CD4-positive, CD25-positive, alpha-beta regulatory T cell (primary cell): ENCODE measurements around the gene ISM1. TPM values are rescaled to one million over a fixed set of nuclear protein-coding genes. Genes with fewer than 3 reads are reported as not detected.

ENCODE experiments used
- ATAC-seq, 2 donors: fragments of 150-1000 bp; cut with Tn5 transposase; one replicate each; pipeline ENCODE4 v1.10.0; 2021; ENCODE audit warnings: low read depth in 2 of 2, moderate number of reproducible peaks in 2 of 2, moderate library complexity in 1 of 2
- DNase-seq, 3 donors: peaks; one replicate each; pipeline versions ENCODE4 v3.0.0 to v3.0.0-alpha.2; 2012 to 2022; ENCODE audit warnings: mixed read lengths in 1 of 3
- H3K27ac ChIP-seq: one replicate; pipeline ENCODE4 v1.7.0; 2013; ENCODE audit warnings: mild to moderate bottlenecking, low read length; ENCODE audit not compliant: insufficient read depth, poor library complexity, severe bottlenecking
- H3K27me3 ChIP-seq: one replicate; pipeline ENCODE4 v1.7.0; 2013; ENCODE audit warnings: low read length; ENCODE audit not compliant: control insufficient read depth, insufficient read depth
- H3K36me3 ChIP-seq: one replicate; pipeline ENCODE4 v1.7.0; 2013; ENCODE audit warnings: mild to moderate bottlenecking, low read length, moderate library complexity; ENCODE audit not compliant: control insufficient read depth, insufficient read depth
- H3K4me1 ChIP-seq: 2 replicates; pipeline ENCODE4 v1.7.0; 2013; ENCODE audit warnings: mild to moderate bottlenecking, low read length; ENCODE audit not compliant: insufficient read depth, control insufficient read depth, poor library complexity, severe bottlenecking
- H3K4me3 ChIP-seq: one replicate; pipeline ENCODE4 v1.7.0; 2013; ENCODE audit warnings: low read depth, mild to moderate bottlenecking, low read length, moderate library complexity
- H3K9me3 ChIP-seq, 2 experiments: 1 replicate in 1 of 2; 2 replicates in 1 of 2; pipeline ENCODE4 v1.7.0; 2013; ENCODE audit warnings: low read length in 2 of 2, mild to moderate bottlenecking in 1 of 2, moderate library complexity in 1 of 2; ENCODE audit not compliant: control insufficient read depth in 2 of 2
- H3K27ac Mint-ChIP-seq, 3 donors: one replicate each; pipeline ENCODE4 v1.8.0; 2020 to 2022; ENCODE audit warnings: mild to moderate bottlenecking in 3 of 3, mixed read lengths in 3 of 3, moderate library complexity in 2 of 3
- H3K27me3 Mint-ChIP-seq: one replicate; pipeline ENCODE4 v1.8.0; 2022; ENCODE audit warnings: mild to moderate bottlenecking, mixed read lengths
- H3K36me3 Mint-ChIP-seq: one replicate; pipeline ENCODE4 v1.8.0; 2020; ENCODE audit warnings: mixed read lengths
- H3K4me1 Mint-ChIP-seq, 4 donors: one replicate each; pipeline ENCODE4 v1.8.0; 2020 to 2022; ENCODE audit warnings: mixed read lengths in 4 of 4, mild to moderate bottlenecking in 1 of 4
- H3K4me3 Mint-ChIP-seq, 4 donors: one replicate each; pipeline ENCODE4 v1.8.0; 2020 to 2022; ENCODE audit warnings: mild to moderate bottlenecking in 4 of 4, mixed read lengths in 4 of 4, moderate library complexity in 3 of 4
- H3K9me3 Mint-ChIP-seq, 7 donors: one replicate each; pipeline ENCODE4 v1.8.0; 2020 to 2022; ENCODE audit warnings: mixed read lengths in 7 of 7, mild to moderate bottlenecking in 3 of 7, moderate library complexity in 2 of 7
- polyA plus RNA-seq, 4 donors: library from polyadenylated mRNA; unstranded; fragments of 300-500 nt; fragmentation: Illumina TruSeq; gene quantifications; one replicate each; pipeline ENCODE4 v1.2.3, GENCODE V29; 2021
- total RNA-seq: library from RNA; stranded (reverse); gene quantifications from one replicate; pipeline ENCODE4 v1.2.3, GENCODE V29; 2022

ISM1 gene
- total and polyA plus RNA-seq, 5 donors from 2014 or later = 0.38 to 2.4 (median 0.67) TPM

DNA sequence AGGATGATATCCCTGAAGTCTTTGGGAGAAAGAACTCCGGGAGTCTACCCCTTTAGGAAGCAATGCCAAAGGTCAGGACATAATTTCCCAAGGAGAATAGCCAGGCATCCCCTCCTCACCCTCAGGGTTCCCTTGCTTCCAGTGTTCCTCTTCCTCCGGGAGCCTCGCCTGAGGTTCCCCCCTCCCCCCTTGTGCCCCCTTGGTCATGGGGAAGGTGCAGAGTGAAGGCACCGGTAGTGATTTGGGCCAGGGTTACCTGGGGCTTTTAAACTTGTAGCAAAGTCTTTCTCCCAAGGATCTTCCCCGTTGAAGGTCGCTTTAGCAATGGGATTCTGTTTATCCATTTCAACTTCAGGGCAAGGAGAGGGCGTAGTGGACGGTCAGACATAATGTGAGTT lies 1.2 kb downstream of the ISM1 start:
- peaks cover 63% of the 10 kb centered on the region for H3K27me3 Mint-ChIP-seq
- Histone ChIP-seq H3K4me1 (peaks cover 16% of the 10 kb centered on the region), H3K4me3 (no peak overlapping the region)

DNA sequence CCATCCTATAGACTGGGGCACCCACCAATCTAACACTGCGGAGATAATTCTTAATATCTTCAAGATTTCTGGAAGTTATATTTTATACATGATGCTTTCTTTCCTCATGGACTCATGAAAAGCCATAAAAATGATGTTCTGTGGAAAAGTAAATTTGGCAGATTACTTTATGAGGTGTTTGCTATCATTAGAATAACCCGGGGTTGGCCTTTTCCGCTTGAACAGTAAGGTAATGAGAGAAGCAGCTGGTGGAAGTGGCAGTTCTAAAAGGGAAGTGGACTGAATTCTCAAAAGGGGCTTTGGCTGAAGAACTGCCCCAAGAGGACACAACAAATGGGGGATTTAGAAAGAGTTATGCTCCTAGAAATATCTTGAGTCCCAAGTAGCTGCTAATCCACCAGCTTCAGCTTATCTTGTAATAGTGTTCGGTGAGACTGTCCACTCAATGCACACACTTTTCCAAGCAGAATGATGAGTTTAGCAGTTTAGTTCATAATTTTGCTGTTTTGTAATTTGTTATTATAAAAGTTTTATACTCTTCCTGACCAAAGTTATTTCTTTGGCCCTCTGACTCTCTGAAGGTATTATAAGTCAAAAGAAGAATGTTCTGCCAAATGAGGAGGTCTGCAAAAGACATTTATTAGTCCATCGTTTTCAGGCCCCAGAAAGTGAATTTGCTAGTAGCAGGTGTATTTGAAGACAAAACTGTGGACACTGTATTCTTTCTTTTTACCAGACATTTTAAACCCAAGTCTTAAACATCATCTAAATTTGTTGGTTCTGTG lies 2.9 kb downstream of the ISM1 start:
- H3K9me3 ChIP-seq = no peaks in the 10 kb centered on the region
- Mint-ChIP-seq H3K36me3 (no peaks in the 10 kb centered on the region), H3K4me3 (no peak overlapping the region), H3K4me1 (peaks cover 9 to 22% (median 16%) of the 10 kb centered on the region in 4 donors), H3K9me3 (peaks cover 0 to 3% (median 0%) of the 10 kb centered on the region in 7 donors), H3K27ac (peak overlapping the region in 1 of 3 donors; percentile 85), H3K27me3 (peaks cover 50% of the 10 kb centered on the region)
- peaks cover 8% of the 10 kb centered on the region for H3K27me3 ChIP-seq
- no peaks in the 10 kb centered on the region for H3K36me3 ChIP-seq
- H3K27ac ChIP-seq = no peak overlapping the region
- H3K4me3 ChIP-seq = no peak overlapping the region
- DNase-seq = no peak
- H3K4me1 ChIP-seq = peaks cover 16% of the 10 kb centered on the region
- no peak for ATAC-seq

More for the DNA sequence above, 1.2 kb downstream of the ISM1 start:
- Histone ChIP-seq H3K36me3 (no peaks in the 10 kb centered on the region), H3K27ac (no peak overlapping the region), H3K9me3 (no peaks in the 10 kb centered on the region), H3K27me3 (peaks cover 14% of the 10 kb centered on the region)
- H3K27ac Mint-ChIP-seq = peak overlapping the region in 2 of 3 donors; percentile 77 to 84
- DNase-seq (no peak), ATAC-seq (no peak)
- H3K36me3 Mint-ChIP-seq = no peaks in the 10 kb centered on the region
- H3K9me3 Mint-ChIP-seq = peaks cover 0 to 3% (median 2%) of the 10 kb centered on the region in 7 donors
- H3K4me1 Mint-ChIP-seq = peaks cover 4 to 17% (median 11%) of the 10 kb centered on the region in 4 donors
- peak overlapping the region; percentile 80 to 92 (median 86) for H3K4me3 Mint-ChIP-seq

- no peak overlapping the region for H3K4me3 ChIP-seq
- H3K4me1 ChIP-seq = peaks cover 13% of the 10 kb centered on the region
- no peaks in the 10 kb centered on the region for H3K36me3 ChIP-seq
- Mint-ChIP-seq H3K4me1 (peaks cover 12 to 35% (median 27%) of the 10 kb centered on the region in 4 donors), H3K27ac (peak overlapping the region in 2 of 3 donors; percentile 13 to 71), H3K4me3 (no peak overlapping the region), H3K9me3 (peaks cover 0 to 3% (median 0%) of the 10 kb centered on the region in 7 donors), H3K27me3 (peaks cover 37% of the 10 kb centered on the region), H3K36me3 (no peaks in the 10 kb centered on the region)
- no peaks in the 10 kb centered on the region for H3K9me3 ChIP-seq
- H3K27ac ChIP-seq = no peak overlapping the region
- DNase-seq (no peak), ATAC-seq (no peak)
- no peaks in the 10 kb centered on the region for H3K27me3 ChIP-seq
These were observed 5.3 kb downstream of the ISM1 start for GRCh38 chr20:13226367-13226766.

DNA sequence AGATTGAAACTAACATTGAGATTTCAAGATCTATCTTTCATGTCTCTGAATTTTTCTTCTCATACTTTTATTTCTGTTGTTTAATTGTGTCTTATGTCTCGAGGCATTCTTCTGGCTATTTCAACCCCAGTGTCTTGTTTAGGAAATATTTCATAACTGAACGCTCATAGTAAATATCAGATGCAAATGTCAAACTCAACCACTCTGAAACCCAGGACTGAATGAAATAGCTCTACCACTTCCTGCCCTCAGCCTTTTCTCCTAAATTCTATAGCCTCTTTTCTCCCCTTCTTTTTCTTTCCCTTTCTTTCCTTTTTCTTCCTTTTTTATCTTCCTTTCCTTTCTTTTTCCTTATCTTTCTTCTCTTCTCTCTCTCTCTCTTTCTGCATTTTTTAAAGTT lies 7.7 kb downstream of the ISM1 start:
- H3K27me3 Mint-ChIP-seq = peaks cover 20% of the 10 kb centered on the region
- Histone ChIP-seq H3K27ac (no peak overlapping the region), H3K4me3 (no peak overlapping the region), H3K9me3 (no peaks in the 10 kb centered on the region), H3K36me3 (no peaks in the 10 kb centered on the region), H3K4me1 (peaks cover 8% of the 10 kb centered on the region), H3K27me3 (no peaks in the 10 kb centered on the region)
- no peak for ATAC-seq
- H3K9me3 Mint-ChIP-seq = peaks cover 0 to 3% (median 0%) of the 10 kb centered on the region in 7 donors
- no peaks in the 10 kb centered on the region for H3K36me3 Mint-ChIP-seq
- peak overlapping the region; percentile 5 to 98 (median 89) for H3K27ac Mint-ChIP-seq
- H3K4me1 Mint-ChIP-seq = peaks cover 12 to 44% (median 33%) of the 10 kb centered on the region in 4 donors
- H3K4me3 Mint-ChIP-seq = peak overlapping the region; percentile 44 to 65 (median 54)
- peak in 1 of 3 donors; percentile 52 for DNase-seq

DNA sequence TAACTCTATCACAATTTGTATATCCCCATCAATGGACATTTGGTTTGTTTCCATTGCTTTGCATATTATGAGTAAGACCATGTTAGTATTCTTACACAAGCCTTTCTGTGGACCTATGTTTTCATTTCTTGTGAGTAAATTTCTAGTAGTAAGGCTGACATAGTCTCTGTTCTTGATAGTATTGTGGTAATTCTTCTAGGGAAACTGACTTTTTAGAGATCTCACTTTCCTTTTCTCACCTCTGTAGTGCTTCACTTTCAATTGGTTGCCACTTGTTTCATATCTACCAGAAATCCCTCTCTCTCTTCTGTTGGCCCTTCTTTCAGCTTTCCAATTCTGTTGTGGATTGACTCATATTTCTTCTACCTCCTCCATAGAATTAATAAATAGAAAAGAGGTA lies 8.5 kb downstream of the ISM1 start:
- H3K9me3 ChIP-seq = no peaks in the 10 kb centered on the region
- peak in 1 of 3 donors; percentile 59 for DNase-seq
- peaks cover 0 to 3% (median 2%) of the 10 kb centered on the region in 7 donors for H3K9me3 Mint-ChIP-seq
- H3K4me1 ChIP-seq = peaks cover 8% of the 10 kb centered on the region
- H3K27ac ChIP-seq = peak overlapping the region; percentile 5
- no peaks in the 10 kb centered on the region for H3K27me3 ChIP-seq
- H3K27me3 Mint-ChIP-seq = peaks cover 13% of the 10 kb centered on the region
- peak overlapping the region in 1 of 4 donors; percentile 54 for H3K4me3 Mint-ChIP-seq
- no peaks in the 10 kb centered on the region for H3K36me3 ChIP-seq
- H3K36me3 Mint-ChIP-seq = no peaks in the 10 kb centered on the region
- no peak for ATAC-seq
- H3K4me1 Mint-ChIP-seq = peaks cover 12 to 40% (median 32%) of the 10 kb centered on the region in 4 donors
- H3K27ac Mint-ChIP-seq = peak overlapping the region; percentile 5 to 98 (median 89)
- peak overlapping the region; percentile 1 for H3K4me3 ChIP-seq

GRCh38 chr20:13231031-13231752 lies 10.1 kb downstream of the ISM1 start:
- H3K4me1 Mint-ChIP-seq = peaks cover 12 to 41% (median 32%) of the 10 kb centered on the region in 4 donors
- Histone ChIP-seq H3K27me3 (no peaks in the 10 kb centered on the region), H3K27ac (peak overlapping the region; percentile 63), H3K9me3 (no peaks in the 10 kb centered on the region), H3K4me1 (peaks cover 8% of the 10 kb centered on the region), H3K4me3 (peak overlapping the region; percentile 8), H3K36me3 (no peaks in the 10 kb centered on the region)
- peak; percentile 89 to 93 for ATAC-seq
- H3K4me3 Mint-ChIP-seq = peak overlapping the region; percentile 8 to 81 (median 46)
- H3K36me3 Mint-ChIP-seq = no peaks in the 10 kb centered on the region
- H3K27ac Mint-ChIP-seq = peak overlapping the region; percentile 84 to 98 (median 90)
- H3K9me3 Mint-ChIP-seq = peaks cover 0 to 3% (median 0%) of the 10 kb centered on the region in 7 donors
- H3K27me3 Mint-ChIP-seq = peaks cover 13% of the 10 kb centered on the region
- peak in 2 of 3 donors; percentile 52 to 92 for DNase-seq

- H3K36me3 Mint-ChIP-seq = no peaks in the 10 kb centered on the region
- H3K27ac ChIP-seq = no peak overlapping the region
- peak overlapping the region in 1 of 3 donors; percentile 49 for H3K27ac Mint-ChIP-seq
- peaks cover 6% of the 10 kb centered on the region for H3K27me3 Mint-ChIP-seq
- H3K36me3 ChIP-seq = no peaks in the 10 kb centered on the region
- H3K4me3 ChIP-seq = no peak overlapping the region
- H3K4me3 Mint-ChIP-seq = no peak overlapping the region
- peaks cover 0 to 4% (median 0%) of the 10 kb centered on the region in 7 donors for H3K9me3 Mint-ChIP-seq
- peaks cover 8 to 43% (median 31%) of the 10 kb centered on the region in 4 donors for H3K4me1 Mint-ChIP-seq
- DNase-seq (no peak), ATAC-seq (no peak)
- H3K9me3 ChIP-seq = no peaks in the 10 kb centered on the region
- no peaks in the 10 kb centered on the region for H3K27me3 ChIP-seq
- H3K4me1 ChIP-seq = peaks cover 8% of the 10 kb centered on the region
These were observed 11.9 kb downstream of the ISM1 start for GRCh38 chr20:13232999-13233398.
